HL-60 (cell line): Measurements from ENCODE around the gene SLC12A7.
"Not testable (repeated sequence)": the region's sequence is repeated elsewhere in the genome, so short reads cannot be mapped to it uniquely, and the experiment has no call there.

Experiments
- DNase-seq, 2 experiments: peaks; one replicate each; pipeline ENCODE4 v3.0.0-alpha.2; 2010 to 2020; ENCODE audit warnings: low read depth in 1 of 2, low spot score in 1 of 2
- H3K27ac ChIP-seq: fragments of 250-450 bp; sonication (Bioruptor Pico); replicated peaks from 2 replicates; pipeline ENCODE4 v1.5.1; 2020; ENCODE audit warnings: mild to moderate bottlenecking, moderate library complexity
- H3K27me3 ChIP-seq: fragments of 250-450 bp; sonication (Bioruptor Pico); 2 replicates; pipeline ENCODE4 v1.5.1; 2021; ENCODE audit warnings: mild to moderate bottlenecking, moderate library complexity; ENCODE audit not compliant: insufficient read depth, poor library complexity, severe bottlenecking
- H3K4me3 ChIP-seq: replicated peaks from 2 replicates; pipeline ENCODE4 v1.5.1; 2011; ENCODE audit warnings: mild to moderate bottlenecking, control low read depth, low read length; ENCODE audit not compliant: insufficient read depth
- GABPA ChIP-seq: IDR thresholded peaks from 2 replicates; pipeline ENCODE4 v1.6.1; 2012; ENCODE audit warnings: low read depth
- POLR2AphosphoS5 ChIP-seq: IDR thresholded peaks from 2 replicates; pipeline ENCODE4 v1.6.1; 2012; ENCODE audit warnings: low read depth
- SPI1 ChIP-seq: IDR thresholded peaks from 2 replicates; pipeline ENCODE4 v1.6.1; 2012; ENCODE audit warnings: low read depth, mild to moderate bottlenecking, borderline replicate concordance
- TF ChIP-seq, protein P1 (sequence below): IDR thresholded peaks from 2 replicates; pipeline ENCODE4 v1.6.1; 2012; ENCODE audit warnings: low read depth; ENCODE audit not compliant: insufficient replicate concordance
- TF ChIP-seq, protein P2 (sequence below): IDR thresholded peaks from one replicate; pipeline ENCODE4 v1.5.1; 2011; ENCODE audit warnings: low read length, control low read depth, inconsistent platforms; ENCODE audit not compliant: insufficient read depth

Gene SLC12A7

DNA sequence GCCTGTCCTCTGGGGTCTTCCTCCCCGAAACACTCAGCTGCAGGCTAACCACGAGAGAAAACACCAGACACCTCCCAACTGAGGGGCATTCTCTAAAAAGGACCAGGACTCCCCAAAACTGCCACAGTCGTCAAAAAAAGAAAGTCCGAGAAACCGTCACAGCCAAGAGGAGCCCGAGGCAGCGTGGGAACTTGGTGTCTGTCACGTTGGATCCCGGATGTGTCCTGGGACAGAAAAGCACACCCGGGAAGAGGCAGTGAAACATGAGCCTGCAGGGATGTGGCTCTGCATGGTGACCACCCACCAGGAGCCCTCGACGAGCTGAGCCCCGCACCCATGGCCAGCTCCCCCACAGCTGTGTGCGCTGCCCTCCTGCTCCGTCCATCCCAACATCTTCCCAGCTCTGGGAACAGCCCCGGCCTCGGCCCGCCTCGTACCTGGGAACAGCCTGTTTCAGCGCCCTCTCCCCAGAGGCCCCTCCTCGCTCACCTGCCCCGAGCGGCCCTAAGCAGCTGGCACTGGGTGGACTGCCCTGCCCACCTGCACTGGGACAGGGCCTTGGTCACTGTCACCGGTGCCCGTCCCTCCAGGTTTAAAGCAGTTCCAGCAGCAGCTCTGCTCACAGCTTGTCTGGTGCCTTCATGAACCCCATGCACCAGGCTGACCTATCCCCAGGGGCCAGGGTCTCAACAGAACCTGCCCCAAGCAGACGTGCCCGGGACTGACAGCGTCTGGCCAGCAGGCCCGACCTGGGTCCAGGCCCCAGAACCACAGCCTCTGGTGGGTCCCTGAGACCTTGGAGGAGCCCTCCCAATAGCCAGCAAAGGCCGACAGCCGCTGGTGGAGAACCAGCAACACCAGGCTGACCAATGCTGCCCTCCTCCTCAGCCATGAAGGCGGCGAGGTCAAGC lies 10.9 kb downstream of the SLC12A7 start:
- no peaks in the 10 kb centered on the region for H3K27me3 ChIP-seq
- H3K27ac ChIP-seq: no peak overlapping the region
- no peak overlapping the region for H3K4me3 ChIP-seq
- TF ChIP-seq GABPA: no peak
- TF ChIP-seq POLR2AphosphoS5: no peak
- TF ChIP-seq, protein P1, sequence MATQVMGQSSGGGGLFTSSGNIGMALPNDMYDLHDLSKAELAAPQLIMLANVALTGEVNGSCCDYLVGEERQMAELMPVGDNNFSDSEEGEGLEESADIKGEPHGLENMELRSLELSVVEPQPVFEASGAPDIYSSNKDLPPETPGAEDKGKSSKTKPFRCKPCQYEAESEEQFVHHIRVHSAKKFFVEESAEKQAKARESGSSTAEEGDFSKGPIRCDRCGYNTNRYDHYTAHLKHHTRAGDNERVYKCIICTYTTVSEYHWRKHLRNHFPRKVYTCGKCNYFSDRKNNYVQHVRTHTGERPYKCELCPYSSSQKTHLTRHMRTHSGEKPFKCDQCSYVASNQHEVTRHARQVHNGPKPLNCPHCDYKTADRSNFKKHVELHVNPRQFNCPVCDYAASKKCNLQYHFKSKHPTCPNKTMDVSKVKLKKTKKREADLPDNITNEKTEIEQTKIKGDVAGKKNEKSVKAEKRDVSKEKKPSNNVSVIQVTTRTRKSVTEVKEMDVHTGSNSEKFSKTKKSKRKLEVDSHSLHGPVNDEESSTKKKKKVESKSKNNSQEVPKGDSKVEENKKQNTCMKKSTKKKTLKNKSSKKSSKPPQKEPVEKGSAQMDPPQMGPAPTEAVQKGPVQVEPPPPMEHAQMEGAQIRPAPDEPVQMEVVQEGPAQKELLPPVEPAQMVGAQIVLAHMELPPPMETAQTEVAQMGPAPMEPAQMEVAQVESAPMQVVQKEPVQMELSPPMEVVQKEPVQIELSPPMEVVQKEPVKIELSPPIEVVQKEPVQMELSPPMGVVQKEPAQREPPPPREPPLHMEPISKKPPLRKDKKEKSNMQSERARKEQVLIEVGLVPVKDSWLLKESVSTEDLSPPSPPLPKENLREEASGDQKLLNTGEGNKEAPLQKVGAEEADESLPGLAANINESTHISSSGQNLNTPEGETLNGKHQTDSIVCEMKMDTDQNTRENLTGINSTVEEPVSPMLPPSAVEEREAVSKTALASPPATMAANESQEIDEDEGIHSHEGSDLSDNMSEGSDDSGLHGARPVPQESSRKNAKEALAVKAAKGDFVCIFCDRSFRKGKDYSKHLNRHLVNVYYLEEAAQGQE: no peak
- TF ChIP-seq, protein P2, sequence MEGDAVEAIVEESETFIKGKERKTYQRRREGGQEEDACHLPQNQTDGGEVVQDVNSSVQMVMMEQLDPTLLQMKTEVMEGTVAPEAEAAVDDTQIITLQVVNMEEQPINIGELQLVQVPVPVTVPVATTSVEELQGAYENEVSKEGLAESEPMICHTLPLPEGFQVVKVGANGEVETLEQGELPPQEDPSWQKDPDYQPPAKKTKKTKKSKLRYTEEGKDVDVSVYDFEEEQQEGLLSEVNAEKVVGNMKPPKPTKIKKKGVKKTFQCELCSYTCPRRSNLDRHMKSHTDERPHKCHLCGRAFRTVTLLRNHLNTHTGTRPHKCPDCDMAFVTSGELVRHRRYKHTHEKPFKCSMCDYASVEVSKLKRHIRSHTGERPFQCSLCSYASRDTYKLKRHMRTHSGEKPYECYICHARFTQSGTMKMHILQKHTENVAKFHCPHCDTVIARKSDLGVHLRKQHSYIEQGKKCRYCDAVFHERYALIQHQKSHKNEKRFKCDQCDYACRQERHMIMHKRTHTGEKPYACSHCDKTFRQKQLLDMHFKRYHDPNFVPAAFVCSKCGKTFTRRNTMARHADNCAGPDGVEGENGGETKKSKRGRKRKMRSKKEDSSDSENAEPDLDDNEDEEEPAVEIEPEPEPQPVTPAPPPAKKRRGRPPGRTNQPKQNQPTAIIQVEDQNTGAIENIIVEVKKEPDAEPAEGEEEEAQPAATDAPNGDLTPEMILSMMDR: no peak
- no peak for TF ChIP-seq SPI1
- no peak for DNase-seq

DNA sequence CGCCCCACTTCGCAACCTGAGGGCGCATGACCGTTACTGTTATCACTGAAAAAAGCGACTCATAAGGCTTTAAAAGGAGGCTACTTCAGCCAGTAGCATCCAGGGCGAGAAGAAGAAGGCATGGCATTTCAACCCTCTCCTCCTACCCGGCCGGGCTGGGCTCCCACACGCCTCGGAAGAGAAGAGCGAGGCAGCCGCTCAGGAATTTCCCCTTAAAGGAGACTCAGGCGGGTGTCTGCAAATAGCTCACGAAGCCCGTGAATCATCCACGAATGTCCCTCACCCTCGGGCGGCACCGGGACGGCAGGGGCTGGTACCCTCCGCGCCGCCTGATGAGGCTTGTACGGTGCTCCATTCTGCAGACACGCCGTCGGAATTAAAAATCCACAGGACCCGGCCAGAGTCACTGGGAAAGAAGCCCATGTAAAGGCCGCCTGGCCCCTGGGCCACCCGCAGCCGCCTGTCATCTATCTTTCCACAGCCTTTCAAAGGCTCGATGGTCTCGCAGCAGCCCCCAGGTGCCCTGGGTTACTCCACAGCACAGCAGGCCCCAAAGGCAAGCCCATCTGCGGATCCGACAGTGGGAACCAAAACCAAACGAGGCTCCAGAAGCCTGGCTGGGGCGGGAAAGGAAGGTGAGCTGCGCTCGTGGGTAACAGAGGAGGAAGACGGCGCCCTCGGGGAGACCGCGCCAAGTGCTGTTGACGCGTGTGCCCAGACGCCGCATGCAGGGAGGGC lies 11.8 kb downstream of the SLC12A7 start:
- Histone ChIP-seq H3K27ac (no peak overlapping the region), H3K27me3 (no peaks in the 10 kb centered on the region), H3K4me3 (no peak overlapping the region)
- DNase-seq: no peak
- TF ChIP-seq, protein P2: no peak
- TF ChIP-seq POLR2AphosphoS5: no peak
- TF ChIP-seq GABPA: no peak
- no peak for TF ChIP-seq SPI1
- TF ChIP-seq, protein P1: no peak

DNA sequence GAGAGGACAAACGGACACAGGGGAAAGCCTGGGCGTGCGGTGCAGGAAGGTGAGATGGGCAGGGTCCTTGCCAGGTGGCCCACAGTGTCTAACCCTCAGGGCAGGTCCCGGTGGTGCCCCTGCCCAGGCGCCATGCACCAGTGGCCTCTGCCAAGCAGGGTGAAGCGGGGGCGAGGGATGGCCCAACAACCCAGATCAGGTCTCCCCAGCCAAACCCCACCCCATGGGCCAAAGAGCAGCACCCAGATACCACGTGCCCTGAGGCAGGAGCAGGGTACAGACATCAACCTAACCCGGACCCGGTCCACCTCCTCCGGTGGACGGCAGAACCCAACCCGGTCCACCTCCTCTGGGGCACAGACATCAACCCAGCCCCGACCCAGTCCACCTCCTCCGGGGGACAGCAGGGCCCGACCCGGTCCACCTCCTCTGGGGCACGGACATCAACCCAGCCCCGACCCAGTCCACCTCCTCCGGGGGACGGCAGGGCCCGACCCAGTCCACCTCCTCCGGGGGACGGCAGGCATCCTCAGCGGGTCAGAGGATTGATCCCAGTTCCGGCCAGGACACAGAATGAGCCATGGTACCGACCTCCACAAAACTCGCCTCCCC lies 12.8 kb downstream of the SLC12A7 start:
- no peak overlapping the region for H3K27ac ChIP-seq
- no peak for TF ChIP-seq GABPA
- TF ChIP-seq, protein P1: no peak
- no peak for TF ChIP-seq SPI1
- no peak for TF ChIP-seq POLR2AphosphoS5
- TF ChIP-seq, protein P2: no peak
- H3K27me3 ChIP-seq: no peaks in the 10 kb centered on the region
- no peak overlapping the region for H3K4me3 ChIP-seq
- DNase-seq: no peak

DNA sequence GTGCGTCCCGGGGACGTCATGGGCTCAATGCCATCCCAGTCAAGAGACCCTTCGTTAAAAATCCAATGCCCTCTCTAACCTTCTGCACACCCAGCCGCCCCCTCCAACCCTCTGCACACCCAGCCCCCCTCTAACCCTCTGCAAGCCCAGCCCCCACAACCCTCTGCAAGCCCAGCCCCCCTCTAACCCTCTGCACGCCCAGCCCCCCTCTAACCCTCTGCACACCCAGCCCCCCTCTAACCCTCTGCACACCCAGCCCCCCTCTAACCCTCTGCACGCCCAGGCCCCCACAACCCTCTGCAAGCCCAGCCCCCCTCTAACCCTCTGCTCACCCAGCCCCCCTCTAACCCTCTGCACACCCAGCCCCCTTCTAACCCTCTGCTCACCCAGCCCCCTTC lies 13.9 kb downstream of the SLC12A7 start:
- H3K27ac ChIP-seq, H3K27me3 ChIP-seq, H3K4me3 ChIP-seq, DNase-seq: not testable (repeated sequence)
